ENCODE results near the gene MAP3K5.

- TF ChIP-seq CTCF (IDR thresholded peaks at IDR 0.05) = no peak
- no peak for TF ChIP-seq POLR2A (IDR thresholded peaks at IDR 0.05)
Observed at GRCh38 chr6:136673571-136673970, 118.7 kb downstream of the MAP3K5 start.
